ENCODE measurements around the gene CPNE5. TPM values are rescaled to one million over a fixed set of nuclear protein-coding genes. Genes with fewer than 3 reads are reported as not detected.

Gene CPNE5
- total and polyA plus RNA-seq, 7 experiments from 2014 or later = 0.09 to 5.1 (median 1.3) TPM; not detected in 1

GRCh38 chr6:36867471-36868224 lies 28.4 kb upstream of the CPNE5 start:
- Mint-ChIP-seq H3K4me3 (peak overlapping the region in 3 of 10 donors; percentile 18 to 57 (median 20)), H3K36me3 (peaks cover 21 to 72% (median 36%) of the 10 kb centered on the region in 5 donors), H3K4me1 (peaks cover 32 to 76% (median 69%) of the 10 kb centered on the region in 7 donors), H3K27me3 (no peaks in the 10 kb centered on the region), H3K27ac (peak overlapping the region in 1 of 9 donors; percentile 41), H3K9me3 (no peaks in the 10 kb centered on the region)
- Histone ChIP-seq H3K36me3 (ENCODE audit: control insufficient read depth in 2 of 3, insufficient read depth in 3 of 3, low read length in 3 of 3) (peaks cover 0 to 44% (median 0%) of the 10 kb centered on the region in 3 experiments), H3K9me3 (ENCODE audit: control insufficient read depth in 2 of 3, low read length in 3 of 3) (no peaks in the 10 kb centered on the region), H3K27ac (ENCODE audit: low read depth, low read length) (no peak overlapping the region), H3K4me1 (ENCODE audit: control insufficient read depth in 2 of 2, insufficient read depth in 2 of 2, low read length in 2 of 2) (peaks cover 0 to 8% of the 10 kb centered on the region in 2 donors), H3K27me3 (ENCODE audit: control insufficient read depth in 2 of 2, insufficient read depth in 2 of 2, low read length in 2 of 2) (no peaks in the 10 kb centered on the region), H3K4me3 (ENCODE audit: low read length) (no peak overlapping the region)
- intact Hi-C loops (cut with micrococcal nuclease) = no loop called here
- no peak for DNase-seq
- CTCF ChIA-PET = no interaction called here
- POLR2A ChIA-PET = no interaction called here
- no peak for ATAC-seq

GRCh38 chr6:36865835-36866234 lies 26.6 kb upstream of the CPNE5 start:
- Histone ChIP-seq H3K36me3 (ENCODE audit: control insufficient read depth in 2 of 3, insufficient read depth in 3 of 3, low read length in 3 of 3) (peaks cover 0 to 44% (median 0%) of the 10 kb centered on the region in 3 experiments), H3K9me3 (ENCODE audit: control insufficient read depth in 2 of 3, low read length in 3 of 3) (no peaks in the 10 kb centered on the region), H3K27ac (ENCODE audit: low read depth, low read length) (no peak overlapping the region), H3K27me3 (ENCODE audit: control insufficient read depth in 2 of 2, insufficient read depth in 2 of 2, low read length in 2 of 2) (no peaks in the 10 kb centered on the region), H3K4me3 (ENCODE audit: low read length) (no peak overlapping the region), H3K4me1 (ENCODE audit: control insufficient read depth in 2 of 2, insufficient read depth in 2 of 2, low read length in 2 of 2) (peaks cover 0 to 8% of the 10 kb centered on the region in 2 donors)
- no peak for DNase-seq
- no peak for ATAC-seq
- H3K27me3 Mint-ChIP-seq = no peaks in the 10 kb centered on the region
- CTCF ChIA-PET = interaction anchor here (1.1 to 1.2 kb wide), 2 partner anchors 13 to 15 kb away, joined by 3 read pairs; no protein-coding TSS in a partner anchor
- H3K27ac Mint-ChIP-seq = peak overlapping the region in 4 of 9 donors; percentile 11 to 61 (median 34)
- H3K9me3 Mint-ChIP-seq = no peaks in the 10 kb centered on the region
- POLR2A ChIA-PET = interaction anchor here (0.5 to 2.3 kb wide), 2 partner anchors 8 to 411 kb away, joined by 3 to 9 read pairs; partner anchors contain the start of gene PPIL1
- H3K4me1 Mint-ChIP-seq = peaks cover 30 to 70% (median 61%) of the 10 kb centered on the region in 7 donors
- intact Hi-C loops (cut with micrococcal nuclease) = no loop called here
- peaks cover 15 to 79% (median 38%) of the 10 kb centered on the region in 5 donors for H3K36me3 Mint-ChIP-seq
- H3K4me3 Mint-ChIP-seq = peak overlapping the region in 1 of 10 donors; percentile 6

DNA sequence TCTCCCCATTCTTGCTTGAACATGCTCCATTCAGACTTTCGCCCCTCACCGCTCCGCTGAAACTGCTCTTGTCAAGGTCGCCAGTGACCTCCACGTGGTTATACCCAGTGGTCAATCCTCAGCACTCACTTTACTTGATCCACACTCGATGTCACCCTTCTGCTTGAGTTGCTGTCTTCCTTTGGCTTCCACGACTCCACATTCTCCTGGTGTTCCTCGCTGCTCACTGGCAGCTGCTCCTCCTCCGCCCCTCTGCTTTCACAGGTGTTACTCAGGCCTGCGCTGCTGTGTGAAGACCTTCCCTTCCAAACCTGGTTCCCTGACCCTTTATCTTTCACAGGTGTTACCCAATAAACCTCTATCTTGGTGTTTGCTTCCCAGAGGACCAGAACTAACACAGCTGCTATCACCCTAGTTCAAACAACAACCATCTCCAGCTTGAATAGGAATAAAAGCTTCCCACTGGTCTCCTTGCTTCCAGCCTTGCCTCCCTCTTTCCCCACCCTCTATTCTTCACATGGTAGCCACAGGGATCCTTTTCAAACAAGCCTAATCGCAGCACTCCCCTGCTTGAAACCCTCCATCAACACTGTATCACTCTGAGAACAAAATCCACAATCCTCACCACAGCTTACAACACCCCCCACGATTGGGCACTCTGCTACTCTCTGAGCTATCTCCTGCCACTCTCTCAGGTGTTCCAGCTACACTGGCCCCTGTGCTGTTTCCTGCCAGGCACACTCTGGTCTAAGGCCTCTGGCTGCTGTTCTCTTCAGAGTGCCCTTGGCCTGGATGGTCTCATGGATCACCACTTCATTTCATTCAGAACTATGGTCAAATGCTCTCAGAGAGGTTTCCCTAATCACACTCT lies 24.7 kb upstream of the CPNE5 start:
- no peak overlapping the region for H3K4me3 ChIP-seq (ENCODE audit: low read length)
- no peak overlapping the region for H3K27ac ChIP-seq (ENCODE audit: low read depth, low read length)
- Mint-ChIP-seq H3K4me3 (no peak overlapping the region), H3K36me3 (peaks cover 14 to 71% (median 38%) of the 10 kb centered on the region in 5 donors), H3K27me3 (no peaks in the 10 kb centered on the region), H3K9me3 (no peaks in the 10 kb centered on the region), H3K27ac (peak overlapping the region in 1 of 9 donors; percentile 16), H3K4me1 (peaks cover 26 to 61% (median 49%) of the 10 kb centered on the region in 7 donors)
- ChIA-PET CTCF (interaction anchor here (0.8 to 1.1 kb wide), 2 partner anchors 21 to 104 kb away, joined by 3 to 4 read pairs; partner anchors contain the start of gene C6orf89), POLR2A (interaction anchor here (2.3 kb wide), 1 partner anchor 10 kb away, joined by 9 read pairs; the partner anchor contains the start of gene PPIL1)
- peaks cover 0 to 37% (median 0%) of the 10 kb centered on the region in 3 experiments for H3K36me3 ChIP-seq (ENCODE audit: control insufficient read depth in 2 of 3, insufficient read depth in 3 of 3, low read length in 3 of 3)
- DNase-seq (no peak), ATAC-seq (no peak)
- H3K27me3 ChIP-seq (ENCODE audit: control insufficient read depth in 2 of 2, insufficient read depth in 2 of 2, low read length in 2 of 2) = no peaks in the 10 kb centered on the region
- no peaks in the 10 kb centered on the region for H3K9me3 ChIP-seq (ENCODE audit: control insufficient read depth in 2 of 3, low read length in 3 of 3)
- intact Hi-C loops (cut with micrococcal nuclease) = no loop called here
- H3K4me1 ChIP-seq (ENCODE audit: control insufficient read depth in 2 of 2, insufficient read depth in 2 of 2, low read length in 2 of 2) = peaks cover 0 to 8% of the 10 kb centered on the region in 2 donors

DNA sequence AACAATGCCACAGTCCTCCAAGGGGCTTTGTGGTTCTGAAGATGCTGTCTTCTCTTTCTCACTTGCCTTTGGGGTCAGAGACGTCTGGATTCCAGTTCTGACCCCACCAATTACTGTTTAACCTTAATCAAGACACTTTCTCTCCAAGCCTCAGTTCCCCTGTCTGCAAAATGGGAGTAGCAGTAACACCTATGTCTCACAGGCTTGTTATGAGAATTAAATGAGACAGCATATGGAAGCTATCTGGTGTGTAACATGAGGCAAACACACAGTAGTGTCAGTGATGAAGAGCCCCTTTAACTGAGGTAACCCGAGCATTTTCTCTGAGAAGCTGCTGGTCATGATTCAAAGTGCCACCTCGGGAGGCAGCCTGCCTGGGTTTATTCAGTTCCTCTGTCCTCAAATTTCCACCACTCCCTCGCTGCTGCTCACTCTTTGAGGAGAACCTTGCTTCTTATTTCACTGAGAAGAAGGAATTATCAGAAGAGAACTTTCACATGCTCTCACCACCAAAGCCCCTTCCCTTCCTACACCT lies 23.7 kb upstream of the CPNE5 start:
- POLR2A ChIA-PET = no interaction called here
- CTCF ChIA-PET = no interaction called here
- Histone ChIP-seq H3K36me3 (ENCODE audit: control insufficient read depth in 2 of 3, insufficient read depth in 3 of 3, low read length in 3 of 3) (peaks cover 0 to 38% (median 0%) of the 10 kb centered on the region in 3 experiments), H3K27me3 (ENCODE audit: control insufficient read depth in 2 of 2, insufficient read depth in 2 of 2, low read length in 2 of 2) (no peaks in the 10 kb centered on the region), H3K4me1 (ENCODE audit: control insufficient read depth in 2 of 2, insufficient read depth in 2 of 2, low read length in 2 of 2) (peaks cover 0 to 8% of the 10 kb centered on the region in 2 donors), H3K4me3 (ENCODE audit: low read length) (no peak overlapping the region), H3K27ac (ENCODE audit: low read depth, low read length) (no peak overlapping the region), H3K9me3 (ENCODE audit: control insufficient read depth in 2 of 3, low read length in 3 of 3) (no peaks in the 10 kb centered on the region)
- H3K4me1 Mint-ChIP-seq = peaks cover 23 to 56% (median 45%) of the 10 kb centered on the region in 7 donors
- H3K27ac Mint-ChIP-seq = no peak overlapping the region
- DNase-seq = no peak
- no peak for ATAC-seq
- H3K4me3 Mint-ChIP-seq = no peak overlapping the region
- no peaks in the 10 kb centered on the region for H3K9me3 Mint-ChIP-seq
- no peaks in the 10 kb centered on the region for H3K27me3 Mint-ChIP-seq
- H3K36me3 Mint-ChIP-seq = peaks cover 11 to 70% (median 33%) of the 10 kb centered on the region in 5 donors
- intact Hi-C loops (cut with micrococcal nuclease) = no loop called here

DNA sequence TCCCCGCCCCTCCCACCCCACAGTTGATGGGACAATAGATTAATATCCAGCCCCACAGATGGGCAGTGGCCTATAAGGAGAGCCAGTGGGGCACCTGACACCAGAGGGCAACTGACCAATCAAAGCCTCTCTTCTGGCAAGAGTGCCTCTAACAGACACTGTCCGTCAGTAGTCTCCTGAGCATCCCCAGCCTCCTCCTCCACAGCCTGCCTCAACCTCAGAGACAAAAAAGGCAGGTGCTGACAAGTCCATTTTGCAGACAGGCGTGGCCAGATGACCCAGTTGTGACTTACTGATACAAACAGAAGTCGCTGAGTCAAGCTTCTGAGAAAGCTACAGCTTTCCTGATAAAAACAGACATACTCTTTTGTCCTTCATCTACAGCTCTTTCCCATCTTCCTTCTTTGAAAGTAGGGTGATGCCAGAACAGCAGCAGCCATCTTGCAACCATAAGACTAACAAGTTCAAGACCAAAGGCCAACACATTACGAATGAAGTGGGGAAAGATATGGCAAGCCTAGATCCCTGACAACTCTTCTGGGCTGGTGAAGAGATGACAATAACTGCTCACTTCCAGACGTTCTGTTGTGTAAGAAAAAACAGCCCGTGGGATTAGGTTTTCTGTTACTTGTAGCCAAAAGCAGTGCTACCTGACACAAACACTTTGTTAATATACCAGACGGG lies 23.1 kb upstream of the CPNE5 start:
- Mint-ChIP-seq H3K36me3 (peaks cover 11 to 64% (median 27%) of the 10 kb centered on the region in 5 donors), H3K4me1 (peaks cover 19 to 51% (median 39%) of the 10 kb centered on the region in 7 donors), H3K27me3 (no peaks in the 10 kb centered on the region), H3K27ac (peak overlapping the region in 2 of 9 donors; percentile 20 to 40), H3K4me3 (peak overlapping the region in 1 of 10 donors; percentile 25), H3K9me3 (no peaks in the 10 kb centered on the region)
- intact Hi-C loops (cut with micrococcal nuclease) = no loop called here
- no peak for ATAC-seq
- no peaks in the 10 kb centered on the region for H3K9me3 ChIP-seq (ENCODE audit: control insufficient read depth in 2 of 3, low read length in 3 of 3)
- ChIA-PET POLR2A (no interaction called here), CTCF (interaction anchor here (0.7 kb wide), 1 partner anchor 182 kb away, joined by 4 read pairs; no protein-coding TSS in a partner anchor)
- H3K4me3 ChIP-seq (ENCODE audit: low read length) = no peak overlapping the region
- H3K4me1 ChIP-seq (ENCODE audit: control insufficient read depth in 2 of 2, insufficient read depth in 2 of 2, low read length in 2 of 2) = peaks cover 0 to 8% of the 10 kb centered on the region in 2 donors
- H3K27ac ChIP-seq (ENCODE audit: low read depth, low read length) = no peak overlapping the region
- no peak for DNase-seq
- H3K36me3 ChIP-seq (ENCODE audit: control insufficient read depth in 2 of 3, insufficient read depth in 3 of 3, low read length in 3 of 3) = peaks cover 0 to 32% (median 0%) of the 10 kb centered on the region in 3 experiments
- no peaks in the 10 kb centered on the region for H3K27me3 ChIP-seq (ENCODE audit: control insufficient read depth in 2 of 2, insufficient read depth in 2 of 2, low read length in 2 of 2)

- H3K27ac Mint-ChIP-seq = peak overlapping the region in 2 of 9 donors; percentile 10 to 70
- ChIA-PET CTCF (interaction anchor here (0.7 kb wide), 1 partner anchor 127 kb away, joined by 3 read pairs; no protein-coding TSS in a partner anchor), POLR2A (no interaction called here)
- ATAC-seq (no peak), DNase-seq (no peak)
- H3K36me3 Mint-ChIP-seq = peaks cover 11 to 61% (median 30%) of the 10 kb centered on the region in 5 donors
- H3K27me3 Mint-ChIP-seq = no peaks in the 10 kb centered on the region
- peaks cover 0 to 53% (median 0%) of the 10 kb centered on the region in 3 experiments for H3K36me3 ChIP-seq (ENCODE audit: control insufficient read depth in 2 of 3, insufficient read depth in 3 of 3, low read length in 3 of 3)
- H3K27me3 ChIP-seq (ENCODE audit: control insufficient read depth in 2 of 2, insufficient read depth in 2 of 2, low read length in 2 of 2) = no peaks in the 10 kb centered on the region
- H3K4me3 ChIP-seq (ENCODE audit: low read length) = no peak overlapping the region
- no peaks in the 10 kb centered on the region for H3K9me3 ChIP-seq (ENCODE audit: control insufficient read depth in 2 of 3, low read length in 3 of 3)
- H3K4me3 Mint-ChIP-seq = no peak overlapping the region
- no peaks in the 10 kb centered on the region for H3K9me3 Mint-ChIP-seq
- intact Hi-C loops (cut with micrococcal nuclease) = no loop called here
- peaks cover 0 to 31% (median 18%) of the 10 kb centered on the region in 7 donors for H3K4me1 Mint-ChIP-seq
- H3K27ac ChIP-seq (ENCODE audit: low read depth, low read length) = no peak overlapping the region
- no peaks in the 10 kb centered on the region for H3K4me1 ChIP-seq (ENCODE audit: control insufficient read depth in 2 of 2, insufficient read depth in 2 of 2, low read length in 2 of 2)
These were observed 20.9 kb upstream of the CPNE5 start for GRCh38 chr6:36860126-36860525.

Data from naive thymus-derived CD4-positive, alpha-beta T cell (primary cell).